Adrenal gland (tissue), 5 donors: ENCODE data around the gene GNAL.

Experiments used
- POLR2A ChIP-seq, 2 donors: fragments of 450-650 bp; IDR thresholded peaks; one replicate each; pipeline ENCODE4 v1.6.1; 2017; ENCODE audit warnings: antibody characterized with exemption in 2 of 2, mild to moderate bottlenecking in 2 of 2, moderate library complexity in 1 of 2
- TF ChIP-seq, protein P1 (sequence below), 6 experiments: fragments of 450-650 bp in 4 of 6; fragments of 200-600 bp in 2 of 6; sonication (generic) in 1 of 6; IDR thresholded peaks; 1 replicate in 5 of 6; 2 replicates in 1 of 6; pipeline versions ENCODE4 v1.5.1 to v1.8.0; 2016 to 2021; ENCODE audit warnings: antibody characterized with exemption in 6 of 6, mild to moderate bottlenecking in 2 of 6, moderate library complexity in 1 of 6
- donor health status: DM: no; HTN: no; CAD: no.

GRCh38 chr18:11661430-11661829 lies 27.6 kb upstream of the GNAL start:
- TF ChIP-seq, protein P1, sequence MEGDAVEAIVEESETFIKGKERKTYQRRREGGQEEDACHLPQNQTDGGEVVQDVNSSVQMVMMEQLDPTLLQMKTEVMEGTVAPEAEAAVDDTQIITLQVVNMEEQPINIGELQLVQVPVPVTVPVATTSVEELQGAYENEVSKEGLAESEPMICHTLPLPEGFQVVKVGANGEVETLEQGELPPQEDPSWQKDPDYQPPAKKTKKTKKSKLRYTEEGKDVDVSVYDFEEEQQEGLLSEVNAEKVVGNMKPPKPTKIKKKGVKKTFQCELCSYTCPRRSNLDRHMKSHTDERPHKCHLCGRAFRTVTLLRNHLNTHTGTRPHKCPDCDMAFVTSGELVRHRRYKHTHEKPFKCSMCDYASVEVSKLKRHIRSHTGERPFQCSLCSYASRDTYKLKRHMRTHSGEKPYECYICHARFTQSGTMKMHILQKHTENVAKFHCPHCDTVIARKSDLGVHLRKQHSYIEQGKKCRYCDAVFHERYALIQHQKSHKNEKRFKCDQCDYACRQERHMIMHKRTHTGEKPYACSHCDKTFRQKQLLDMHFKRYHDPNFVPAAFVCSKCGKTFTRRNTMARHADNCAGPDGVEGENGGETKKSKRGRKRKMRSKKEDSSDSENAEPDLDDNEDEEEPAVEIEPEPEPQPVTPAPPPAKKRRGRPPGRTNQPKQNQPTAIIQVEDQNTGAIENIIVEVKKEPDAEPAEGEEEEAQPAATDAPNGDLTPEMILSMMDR (IDR thresholded peaks at IDR 0.05), result no peak
- TF ChIP-seq POLR2A (IDR thresholded peaks at IDR 0.05), result no peak
